ENCODE results near the gene PTPRT. TPM values are rescaled to one million over a fixed set of nuclear protein-coding genes. Genes with fewer than 3 reads are reported as not detected.

The PTPRT gene
- total and polyA plus RNA-seq, 4 donors = 0.14 to 2.8 (median 0.40) TPM

DNA sequence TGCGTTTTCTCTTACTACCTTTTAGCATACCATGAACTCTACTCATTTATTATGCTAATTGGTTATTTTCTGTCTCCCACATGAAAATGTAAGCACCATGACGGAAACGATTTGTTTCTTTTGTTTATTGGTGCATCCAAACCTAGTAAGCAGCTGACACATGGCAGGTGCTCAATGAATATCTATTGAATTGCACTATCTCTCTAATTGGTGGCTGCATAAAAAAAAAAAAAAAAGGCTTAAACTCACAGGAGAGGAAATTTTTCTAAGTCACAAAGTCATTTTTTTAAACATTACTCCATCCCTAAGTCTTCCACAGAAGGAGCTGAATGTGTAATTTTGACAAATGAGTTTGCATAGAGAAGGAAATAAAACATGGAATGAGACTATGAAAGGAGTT lies 608.4 kb downstream of the PTPRT start:
- TF ChIP-seq FOXA1 (IDR thresholded peaks at IDR 0.05) (no peak), RXRA (IDR thresholded peaks at IDR 0.05) (no peak)
- H3K27ac ChIP-seq (ENCODE audit: low read depth in 1 of 2, low read length in 2 of 2) = no peak overlapping the region
- WGBS = 83% methylated on average over 3 of the region's 3 CpGs

DNA sequence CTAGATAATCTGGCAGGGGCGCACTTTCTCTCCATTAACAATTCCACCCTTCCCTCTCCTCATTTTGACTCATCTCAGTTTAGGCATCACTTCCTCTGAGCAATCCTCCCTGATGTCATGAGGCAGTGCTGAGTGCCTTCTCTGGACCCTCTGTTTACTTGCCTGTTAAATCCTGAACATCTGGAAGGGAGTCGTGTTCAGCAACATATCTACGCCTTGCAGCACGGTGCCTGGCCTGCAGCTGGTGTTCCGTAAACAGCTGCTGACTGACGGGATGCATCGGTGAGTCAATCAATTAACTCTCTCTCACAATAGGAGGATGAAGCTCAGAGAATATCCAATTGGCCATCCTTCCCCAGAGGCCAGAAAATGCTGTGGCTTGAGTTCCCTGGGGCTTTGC lies 613.5 kb downstream of the PTPRT start:
- WGBS = 67% methylated on average over 7 of the region's 7 CpGs

More for the DNA sequence above, 608.4 kb downstream of the PTPRT start:
- Histone ChIP-seq H3K4me3 (ENCODE audit: low read depth in 1 of 3, low read length in 3 of 3) (no peak overlapping the region), H3K9ac (ENCODE audit: low read depth in 1 of 2, low read length in 2 of 2) (no peak overlapping the region), H3K27me3 (ENCODE audit: control insufficient read depth in 4 of 4, insufficient read depth in 4 of 4, low read length in 3 of 4) (no peaks in the 10 kb centered on the region), H3K9me3 (ENCODE audit: control insufficient read depth in 4 of 4, low read length in 3 of 4) (no peaks in the 10 kb centered on the region), H3K4me1 (ENCODE audit: control insufficient read depth in 4 of 4, insufficient read depth in 4 of 4, low read length in 3 of 4) (no peaks in the 10 kb centered on the region), H3K36me3 (ENCODE audit: control insufficient read depth in 4 of 4, insufficient read depth in 3 of 4, low read depth in 1 of 4, low read length in 3 of 4) (no peaks in the 10 kb centered on the region)
- no peak for DNase-seq (ENCODE audit: low spot score)

More for the DNA sequence above, 613.5 kb downstream of the PTPRT start:
- Histone ChIP-seq H3K4me1 (ENCODE audit: control insufficient read depth in 4 of 4, insufficient read depth in 4 of 4, low read length in 3 of 4) (no peaks in the 10 kb centered on the region), H3K27ac (ENCODE audit: low read depth in 1 of 2, low read length in 2 of 2) (no peak overlapping the region), H3K9me3 (ENCODE audit: control insufficient read depth in 4 of 4, low read length in 3 of 4) (peaks cover 0 to 8% (median 1%) of the 10 kb centered on the region in 4 donors), H3K27me3 (ENCODE audit: control insufficient read depth in 4 of 4, insufficient read depth in 4 of 4, low read length in 3 of 4) (no peaks in the 10 kb centered on the region), H3K36me3 (ENCODE audit: control insufficient read depth in 4 of 4, insufficient read depth in 3 of 4, low read depth in 1 of 4, low read length in 3 of 4) (no peaks in the 10 kb centered on the region), H3K9ac (ENCODE audit: low read depth in 1 of 2, low read length in 2 of 2) (no peak overlapping the region), H3K4me3 (ENCODE audit: low read depth in 1 of 3, low read length in 3 of 3) (no peak overlapping the region)
- TF ChIP-seq, protein P1, sequence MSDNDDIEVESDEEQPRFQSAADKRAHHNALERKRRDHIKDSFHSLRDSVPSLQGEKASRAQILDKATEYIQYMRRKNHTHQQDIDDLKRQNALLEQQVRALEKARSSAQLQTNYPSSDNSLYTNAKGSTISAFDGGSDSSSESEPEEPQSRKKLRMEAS (IDR thresholded peaks at IDR 0.05) = no peak
- TF ChIP-seq EGR1 (IDR thresholded peaks at IDR 0.05; ENCODE audit: low read depth in 2 of 2) (no peak), HNF4A (conservative IDR thresholded peaks at IDR 0.05) (no peak), YY1 (IDR thresholded peaks at IDR 0.05) (no peak), TAF1 (conservative IDR thresholded peaks at IDR 0.05) (no peak), NR2F2 (IDR thresholded peaks at IDR 0.05) (no peak), RXRA (IDR thresholded peaks at IDR 0.05) (no peak), GABPA (IDR thresholded peaks at IDR 0.05 in 1 of 2, conservative IDR thresholded peaks at IDR 0.05 in 1 of 2) (no peak), RAD21 (IDR thresholded peaks at IDR 0.05) (no peak)
- TF ChIP-seq, protein P2, sequence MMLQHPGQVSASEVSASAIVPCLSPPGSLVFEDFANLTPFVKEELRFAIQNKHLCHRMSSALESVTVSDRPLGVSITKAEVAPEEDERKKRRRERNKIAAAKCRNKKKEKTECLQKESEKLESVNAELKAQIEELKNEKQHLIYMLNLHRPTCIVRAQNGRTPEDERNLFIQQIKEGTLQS (IDR thresholded peaks at IDR 0.05) = no peak
- TF ChIP-seq, protein P3, sequence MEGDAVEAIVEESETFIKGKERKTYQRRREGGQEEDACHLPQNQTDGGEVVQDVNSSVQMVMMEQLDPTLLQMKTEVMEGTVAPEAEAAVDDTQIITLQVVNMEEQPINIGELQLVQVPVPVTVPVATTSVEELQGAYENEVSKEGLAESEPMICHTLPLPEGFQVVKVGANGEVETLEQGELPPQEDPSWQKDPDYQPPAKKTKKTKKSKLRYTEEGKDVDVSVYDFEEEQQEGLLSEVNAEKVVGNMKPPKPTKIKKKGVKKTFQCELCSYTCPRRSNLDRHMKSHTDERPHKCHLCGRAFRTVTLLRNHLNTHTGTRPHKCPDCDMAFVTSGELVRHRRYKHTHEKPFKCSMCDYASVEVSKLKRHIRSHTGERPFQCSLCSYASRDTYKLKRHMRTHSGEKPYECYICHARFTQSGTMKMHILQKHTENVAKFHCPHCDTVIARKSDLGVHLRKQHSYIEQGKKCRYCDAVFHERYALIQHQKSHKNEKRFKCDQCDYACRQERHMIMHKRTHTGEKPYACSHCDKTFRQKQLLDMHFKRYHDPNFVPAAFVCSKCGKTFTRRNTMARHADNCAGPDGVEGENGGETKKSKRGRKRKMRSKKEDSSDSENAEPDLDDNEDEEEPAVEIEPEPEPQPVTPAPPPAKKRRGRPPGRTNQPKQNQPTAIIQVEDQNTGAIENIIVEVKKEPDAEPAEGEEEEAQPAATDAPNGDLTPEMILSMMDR (IDR thresholded peaks at IDR 0.05; ENCODE audit: low read depth, low read length, missing input control) = no peak
- TF ChIP-seq, protein P4, sequence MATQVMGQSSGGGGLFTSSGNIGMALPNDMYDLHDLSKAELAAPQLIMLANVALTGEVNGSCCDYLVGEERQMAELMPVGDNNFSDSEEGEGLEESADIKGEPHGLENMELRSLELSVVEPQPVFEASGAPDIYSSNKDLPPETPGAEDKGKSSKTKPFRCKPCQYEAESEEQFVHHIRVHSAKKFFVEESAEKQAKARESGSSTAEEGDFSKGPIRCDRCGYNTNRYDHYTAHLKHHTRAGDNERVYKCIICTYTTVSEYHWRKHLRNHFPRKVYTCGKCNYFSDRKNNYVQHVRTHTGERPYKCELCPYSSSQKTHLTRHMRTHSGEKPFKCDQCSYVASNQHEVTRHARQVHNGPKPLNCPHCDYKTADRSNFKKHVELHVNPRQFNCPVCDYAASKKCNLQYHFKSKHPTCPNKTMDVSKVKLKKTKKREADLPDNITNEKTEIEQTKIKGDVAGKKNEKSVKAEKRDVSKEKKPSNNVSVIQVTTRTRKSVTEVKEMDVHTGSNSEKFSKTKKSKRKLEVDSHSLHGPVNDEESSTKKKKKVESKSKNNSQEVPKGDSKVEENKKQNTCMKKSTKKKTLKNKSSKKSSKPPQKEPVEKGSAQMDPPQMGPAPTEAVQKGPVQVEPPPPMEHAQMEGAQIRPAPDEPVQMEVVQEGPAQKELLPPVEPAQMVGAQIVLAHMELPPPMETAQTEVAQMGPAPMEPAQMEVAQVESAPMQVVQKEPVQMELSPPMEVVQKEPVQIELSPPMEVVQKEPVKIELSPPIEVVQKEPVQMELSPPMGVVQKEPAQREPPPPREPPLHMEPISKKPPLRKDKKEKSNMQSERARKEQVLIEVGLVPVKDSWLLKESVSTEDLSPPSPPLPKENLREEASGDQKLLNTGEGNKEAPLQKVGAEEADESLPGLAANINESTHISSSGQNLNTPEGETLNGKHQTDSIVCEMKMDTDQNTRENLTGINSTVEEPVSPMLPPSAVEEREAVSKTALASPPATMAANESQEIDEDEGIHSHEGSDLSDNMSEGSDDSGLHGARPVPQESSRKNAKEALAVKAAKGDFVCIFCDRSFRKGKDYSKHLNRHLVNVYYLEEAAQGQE (IDR thresholded peaks at IDR 0.05) = no peak
- TF ChIP-seq, protein P5, sequence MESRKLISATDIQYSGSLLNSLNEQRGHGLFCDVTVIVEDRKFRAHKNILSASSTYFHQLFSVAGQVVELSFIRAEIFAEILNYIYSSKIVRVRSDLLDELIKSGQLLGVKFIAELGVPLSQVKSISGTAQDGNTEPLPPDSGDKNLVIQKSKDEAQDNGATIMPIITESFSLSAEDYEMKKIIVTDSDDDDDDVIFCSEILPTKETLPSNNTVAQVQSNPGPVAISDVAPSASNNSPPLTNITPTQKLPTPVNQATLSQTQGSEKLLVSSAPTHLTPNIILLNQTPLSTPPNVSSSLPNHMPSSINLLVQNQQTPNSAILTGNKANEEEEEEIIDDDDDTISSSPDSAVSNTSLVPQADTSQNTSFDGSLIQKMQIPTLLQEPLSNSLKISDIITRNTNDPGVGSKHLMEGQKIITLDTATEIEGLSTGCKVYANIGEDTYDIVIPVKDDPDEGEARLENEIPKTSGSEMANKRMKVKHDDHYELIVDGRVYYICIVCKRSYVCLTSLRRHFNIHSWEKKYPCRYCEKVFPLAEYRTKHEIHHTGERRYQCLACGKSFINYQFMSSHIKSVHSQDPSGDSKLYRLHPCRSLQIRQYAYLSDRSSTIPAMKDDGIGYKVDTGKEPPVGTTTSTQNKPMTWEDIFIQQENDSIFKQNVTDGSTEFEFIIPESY (IDR thresholded peaks at IDR 0.05) = no peak
- DNase-seq (ENCODE audit: low spot score) = no peak

All from liver (tissue), 9 donors.